ENCODE data around the gene MDC1. TPM values are rescaled to one million over a fixed set of nuclear protein-coding genes. Genes with fewer than 3 reads are reported as not detected.
A peak's percentile ranks its signal among the peaks of the same experiment; 100 is the strongest.
"Not testable (repeated sequence)": the region's sequence is repeated elsewhere in the genome, so short reads cannot be mapped to it uniquely, and the experiment has no call there.

The MDC1 gene
- total and polyA plus RNA-seq, 2 experiments from 2014 or later = 4.9 to 7.1 TPM

GRCh38 chr6:30670760-30671527 lies 46.1 kb downstream of the MDC1 start:
- H3K9me3 ChIP-seq (ENCODE audit: low read depth) = no peaks in the 10 kb centered on the region
- H3K4me3 ChIP-seq = peak overlapping the region; percentile 96
- no peak overlapping the region for H2AFZ ChIP-seq
- H3K27me3 ChIP-seq (replicated peaks; ENCODE audit: insufficient read depth) = no peaks in the 10 kb centered on the region
- peak overlapping the region; percentile 76 for H3K4me2 ChIP-seq (ENCODE audit: unreplicated experiment)
- H3K79me2 ChIP-seq (ENCODE audit: insufficient read depth) = peaks cover 30% of the 10 kb centered on the region
- DNase-seq = peak; percentile 51
- in situ Hi-C loops (cut with MboI) = no loop called here
- H3K4me1 ChIP-seq (ENCODE audit: insufficient read depth) = peaks cover 20% of the 10 kb centered on the region
- H3K9ac ChIP-seq = peak overlapping the region; percentile 89
- 77 to 81% methylated on average over 26 to 27 of the region's 27 CpGs for WGBS, 2 experiments (ENCODE audit: low coverage in 1 of 2, low lambda C conversion rate in 2 of 2, missing lambda C conversion rate in 2 of 2)
- H3K36me3 ChIP-seq (ENCODE audit: low read depth) = peaks cover 40% of the 10 kb centered on the region
- H3K9me2 ChIP-seq (ENCODE audit: insufficient read depth) = no peaks in the 10 kb centered on the region
- H3F3A ChIP-seq (ENCODE audit: insufficient read depth) = peaks cover 32% of the 10 kb centered on the region
- TF ChIP-seq EZH2phosphoT487 (IDR thresholded peaks at IDR 0.05; ENCODE audit: insufficient read depth, low read depth) (no peak), EZH2 (IDR thresholded peaks at IDR 0.05; ENCODE audit: insufficient read depth, poor library complexity, severe bottlenecking) (no peak)
- no peak overlapping the region for H3K27ac ChIP-seq
- no peaks in the 10 kb centered on the region for H4K20me1 ChIP-seq (ENCODE audit: insufficient read depth)

GRCh38 chr6:30666300-30666699 lies 50.8 kb downstream of the MDC1 start:
- in situ Hi-C loops (cut with MboI) = not testable (repeated sequence)
- DNase-seq = peak; percentile 41
- WGBS, 2 experiments (ENCODE audit: low coverage in 1 of 2, low lambda C conversion rate in 2 of 2, missing lambda C conversion rate in 2 of 2) = 61 to 66% methylated on average over 2 of the region's 2 CpGs

GRCh38 chr6:30664994-30665767 lies 51.9 kb downstream of the MDC1 start:
- H3K4me3 ChIP-seq = no peak overlapping the region
- no peak overlapping the region for H3K9ac ChIP-seq
- peaks cover 8% of the 10 kb centered on the region for H3K4me1 ChIP-seq (ENCODE audit: insufficient read depth)
- 0 out of 2 replicates have a peak, but pooled peaks cover 4% of the 10 kb centered on the region for H3F3A ChIP-seq (ENCODE audit: insufficient read depth)
- H3K36me3 ChIP-seq (ENCODE audit: low read depth) = peaks cover 72% of the 10 kb centered on the region
- no peak overlapping the region for H3K4me2 ChIP-seq (ENCODE audit: unreplicated experiment)
- H3K9me3 ChIP-seq (ENCODE audit: low read depth) = no peaks in the 10 kb centered on the region
- H2AFZ ChIP-seq = no peak overlapping the region
- H3K9me2 ChIP-seq (ENCODE audit: insufficient read depth) = no peaks in the 10 kb centered on the region
- H4K20me1 ChIP-seq (ENCODE audit: insufficient read depth) = no peaks in the 10 kb centered on the region
- no peak for DNase-seq
- peaks cover 5% of the 10 kb centered on the region for H3K79me2 ChIP-seq (ENCODE audit: insufficient read depth)
- no peaks in the 10 kb centered on the region for H3K27me3 ChIP-seq (replicated peaks; ENCODE audit: insufficient read depth)
- H3K27ac ChIP-seq = no peak overlapping the region
- no peak for TF ChIP-seq EZH2phosphoT487 (IDR thresholded peaks at IDR 0.05; ENCODE audit: insufficient read depth, low read depth)
- no peak for TF ChIP-seq EZH2 (IDR thresholded peaks at IDR 0.05; ENCODE audit: insufficient read depth, poor library complexity, severe bottlenecking)
- WGBS, 2 experiments (ENCODE audit: low coverage in 1 of 2, low lambda C conversion rate in 2 of 2, missing lambda C conversion rate in 2 of 2) = 93 to 94% methylated on average over 34 of the region's 34 CpGs
- in situ Hi-C loops (cut with MboI) = no loop called here

More at GRCh38 chr6:30666300-30666699, 50.8 kb downstream of the MDC1 start:
- Histone ChIP-seq H3K4me1 (ENCODE audit: insufficient read depth) (peaks cover 13% of the 10 kb centered on the region), H3K9ac (0 out of 2 replicates have a peak overlapping the region, but pooled peaks have one; percentile 13), H3K79me2 (ENCODE audit: insufficient read depth) (peaks cover 16% of the 10 kb centered on the region), H3K36me3 (ENCODE audit: low read depth) (peaks cover 77% of the 10 kb centered on the region)
- H4K20me1 ChIP-seq (ENCODE audit: insufficient read depth); H3K4me3 ChIP-seq; H3K4me2 ChIP-seq (ENCODE audit: unreplicated experiment); H2AFZ ChIP-seq; H3K9me3 ChIP-seq (ENCODE audit: low read depth); H3K9me2 ChIP-seq (ENCODE audit: insufficient read depth); H3K27me3 ChIP-seq (replicated peaks; ENCODE audit: insufficient read depth); H3K27ac ChIP-seq; H3F3A ChIP-seq (ENCODE audit: insufficient read depth): not testable (repeated sequence)

- 89 to 92% methylated on average over 5 of the region's 5 CpGs for WGBS, 2 experiments (ENCODE audit: low coverage in 1 of 2, low lambda C conversion rate in 2 of 2, missing lambda C conversion rate in 2 of 2)
- in situ Hi-C loops (cut with MboI); H3K27ac ChIP-seq; H4K20me1 ChIP-seq (ENCODE audit: insufficient read depth); H2AFZ ChIP-seq; H3K79me2 ChIP-seq (ENCODE audit: insufficient read depth); DNase-seq; H3K9me2 ChIP-seq (ENCODE audit: insufficient read depth); H3K4me2 ChIP-seq (ENCODE audit: unreplicated experiment); H3K4me1 ChIP-seq (ENCODE audit: insufficient read depth); H3F3A ChIP-seq (ENCODE audit: insufficient read depth); H3K9me3 ChIP-seq (ENCODE audit: low read depth); H3K27me3 ChIP-seq (replicated peaks; ENCODE audit: insufficient read depth); H3K4me3 ChIP-seq; H3K9ac ChIP-seq: not testable (repeated sequence)
- peaks cover 25% of the 10 kb centered on the region for H3K36me3 ChIP-seq (ENCODE audit: low read depth)
Measured at GRCh38 chr6:30657922-30658321, 59.2 kb downstream of the MDC1 start.
